AG10803 (cell line): ENCODE measurements around the gene PLSCR1.
"Not testable (repeated sequence)": the region's sequence is repeated elsewhere in the genome, so short reads cannot be mapped to it uniquely, and the experiment has no call there.

Source experiments
- DNase-seq: peaks from one replicate; pipeline ENCODE4 v3.0.0; 2010; ENCODE audit warnings: low read depth
- H3K4me3 ChIP-seq: 2 replicates; pipeline ENCODE4 v1.5.1; 2011; ENCODE audit warnings: mild to moderate bottlenecking, low read length, control low read depth
- TF ChIP-seq, protein P1 (sequence below): conservative IDR thresholded peaks from 2 replicates; pipeline ENCODE4 v1.5.1; 2011; ENCODE audit warnings: mild to moderate bottlenecking, low read length, control low read depth, inconsistent platforms

Gene PLSCR1

DNA sequence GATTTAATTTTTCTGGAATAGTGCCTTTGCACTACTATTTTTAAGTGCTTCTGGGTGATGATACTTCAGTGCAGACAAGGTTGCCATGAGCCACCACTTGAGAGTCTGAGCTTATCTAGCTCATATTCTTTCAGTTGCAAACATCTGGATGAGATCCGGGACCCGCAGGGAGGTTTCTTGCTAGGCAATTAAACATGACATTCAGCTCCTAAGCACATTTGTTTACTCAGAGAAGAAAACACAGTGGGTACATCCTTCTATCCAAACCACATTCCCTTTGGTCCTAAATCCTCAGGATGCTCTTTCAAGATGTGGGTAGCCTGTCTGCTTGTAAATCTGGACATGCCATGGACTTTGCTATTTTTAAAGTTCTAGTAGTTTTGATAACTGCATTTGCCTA, 12.0 kb downstream of the PLSCR1 start:
- no peak overlapping the region for H3K4me3 ChIP-seq
- TF ChIP-seq, protein P1, sequence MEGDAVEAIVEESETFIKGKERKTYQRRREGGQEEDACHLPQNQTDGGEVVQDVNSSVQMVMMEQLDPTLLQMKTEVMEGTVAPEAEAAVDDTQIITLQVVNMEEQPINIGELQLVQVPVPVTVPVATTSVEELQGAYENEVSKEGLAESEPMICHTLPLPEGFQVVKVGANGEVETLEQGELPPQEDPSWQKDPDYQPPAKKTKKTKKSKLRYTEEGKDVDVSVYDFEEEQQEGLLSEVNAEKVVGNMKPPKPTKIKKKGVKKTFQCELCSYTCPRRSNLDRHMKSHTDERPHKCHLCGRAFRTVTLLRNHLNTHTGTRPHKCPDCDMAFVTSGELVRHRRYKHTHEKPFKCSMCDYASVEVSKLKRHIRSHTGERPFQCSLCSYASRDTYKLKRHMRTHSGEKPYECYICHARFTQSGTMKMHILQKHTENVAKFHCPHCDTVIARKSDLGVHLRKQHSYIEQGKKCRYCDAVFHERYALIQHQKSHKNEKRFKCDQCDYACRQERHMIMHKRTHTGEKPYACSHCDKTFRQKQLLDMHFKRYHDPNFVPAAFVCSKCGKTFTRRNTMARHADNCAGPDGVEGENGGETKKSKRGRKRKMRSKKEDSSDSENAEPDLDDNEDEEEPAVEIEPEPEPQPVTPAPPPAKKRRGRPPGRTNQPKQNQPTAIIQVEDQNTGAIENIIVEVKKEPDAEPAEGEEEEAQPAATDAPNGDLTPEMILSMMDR, result no peak
- DNase-seq, result peak; percentile 25

DNA sequence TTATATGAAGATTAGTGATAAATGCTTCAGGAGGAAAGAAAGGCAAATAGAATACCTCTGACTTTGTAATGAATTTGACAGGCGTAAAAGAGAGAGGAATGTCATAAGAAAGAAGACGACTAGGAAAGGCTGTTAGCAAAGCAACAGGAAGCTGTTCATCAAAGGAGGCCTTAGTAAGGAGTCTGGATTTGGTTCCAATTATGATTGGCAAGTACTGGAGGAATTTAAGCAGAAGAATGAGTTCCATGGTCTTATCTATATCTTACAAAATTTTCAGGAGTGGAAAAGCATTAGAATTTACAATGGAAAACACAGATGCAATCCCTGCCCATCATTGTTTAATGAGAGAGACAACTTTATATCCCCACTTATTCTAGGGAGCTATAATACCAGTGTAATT, 13.8 kb downstream of the PLSCR1 start:
- H3K4me3 ChIP-seq, result no peak overlapping the region
- TF ChIP-seq, protein P1, result no peak
- no peak for DNase-seq

DNA sequence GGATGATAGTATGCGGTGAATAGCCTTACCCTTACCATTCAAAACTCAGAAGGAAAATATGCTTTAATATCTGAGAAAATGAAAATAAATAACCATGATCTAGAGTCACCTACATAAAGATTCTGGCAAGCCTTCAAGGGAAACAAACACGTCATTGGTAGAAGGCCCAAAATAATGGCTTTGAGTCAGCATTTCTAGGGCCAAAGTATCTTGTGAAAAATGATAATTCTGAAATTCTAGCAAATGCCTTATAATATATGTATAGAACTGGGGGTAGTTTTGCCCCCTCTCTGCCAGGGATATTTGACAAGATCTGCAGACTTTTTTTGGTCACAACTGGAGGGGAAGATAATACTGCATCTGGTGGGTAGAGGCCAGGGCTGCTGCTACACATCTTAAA, 15.4 kb downstream of the PLSCR1 start:
- no peak overlapping the region for H3K4me3 ChIP-seq
- DNase-seq, result no peak
- TF ChIP-seq, protein P1, result no peak

DNA sequence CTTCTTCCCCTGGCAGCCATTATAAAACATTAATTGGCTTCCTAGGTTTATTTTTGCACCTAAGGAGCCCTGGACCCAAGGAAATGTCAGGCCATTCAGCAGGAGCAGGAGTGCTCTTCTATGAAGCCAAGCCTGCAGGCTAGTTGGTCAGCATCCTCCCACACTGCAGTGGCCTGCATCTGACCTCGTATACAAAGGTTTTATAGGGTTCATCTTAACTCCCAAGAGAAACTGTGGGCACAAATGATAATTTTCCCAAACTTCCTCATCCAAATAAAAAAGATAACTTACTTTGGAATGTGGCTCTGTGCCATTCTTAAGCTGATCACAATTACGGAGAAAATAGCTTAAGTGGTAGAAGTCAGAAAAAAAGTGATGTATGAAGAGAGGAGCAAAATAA, 19.4 kb downstream of the PLSCR1 start:
- TF ChIP-seq, protein P1, result no peak
- no peak for DNase-seq

DNA sequence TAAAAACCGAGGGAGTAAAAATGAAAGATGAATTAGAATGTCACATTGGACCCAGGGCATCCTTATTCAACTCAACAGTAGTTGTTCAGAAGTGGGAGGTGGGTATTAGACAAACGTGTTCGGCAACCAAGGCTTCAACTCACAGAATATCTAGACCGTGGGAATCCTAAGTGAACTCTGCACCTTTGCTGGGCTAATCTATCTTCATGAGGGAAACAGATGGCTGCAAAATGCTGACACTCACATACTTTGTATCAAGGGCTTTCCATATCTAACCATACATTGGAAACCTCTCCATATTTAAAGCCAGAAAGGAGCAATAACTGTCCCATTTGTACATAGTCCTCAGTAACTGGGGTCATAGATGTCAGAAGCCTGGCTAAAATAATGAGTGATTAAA, 20.9 kb downstream of the PLSCR1 start:
- no peak overlapping the region for H3K4me3 ChIP-seq
- no peak for DNase-seq
- TF ChIP-seq, protein P1, result no peak

More for the DNA sequence above, 19.4 kb downstream of the PLSCR1 start:
- H3K4me3 ChIP-seq, result no peak overlapping the region

- H3K4me3 ChIP-seq, DNase-seq: not testable (repeated sequence)
These were observed 21.9 kb downstream of the PLSCR1 start for GRCh38 chr3:146522174-146523158.

- TF ChIP-seq, protein P1, result no peak
- no peak for DNase-seq
- H3K4me3 ChIP-seq, result no peak overlapping the region
These were observed 23.0 kb downstream of the PLSCR1 start for GRCh38 chr3:146521394-146521793.
